Calu3 (cell line): ENCODE measurements around the gene CASP12. TPM values are rescaled to one million over a fixed set of nuclear protein-coding genes. Genes with fewer than 3 reads are reported as not detected.

Source experiments
- BruUV-seq: library from RNA; stranded (reverse); fragments of 400-500 nt; replicated peaks from 2 replicates; lab custom pipeline; 2021; lab: Mats Ljungman, UMichigan
- CTCF ChIA-PET: fragments of 300-600 bp; sonication (Branson Sonifier 250); formaldehyde crosslinking; loops from one replicate; lab custom pipeline; 2022; ENCODE audit warnings: antibody characterized with exemption; lab: Charles Lee
- DNase-seq: peaks from one replicate; pipeline ENCODE4 v3.0.0; 2022
- H3K27ac Mint-ChIP-seq: one replicate; pipeline ENCODE4 v1.8.0; 2022; ENCODE audit warnings: mixed read lengths; ENCODE audit not compliant: unreplicated experiment
- H3K27me3 Mint-ChIP-seq: one replicate; pipeline ENCODE4 v1.8.0; 2022; ENCODE audit warnings: mixed read lengths; ENCODE audit not compliant: unreplicated experiment
- H3K36me3 Mint-ChIP-seq: one replicate; pipeline ENCODE4 v1.8.0; 2022; ENCODE audit warnings: mild to moderate bottlenecking, moderate library complexity, mixed read lengths; ENCODE audit not compliant: insufficient read depth, unreplicated experiment
- H3K4me1 Mint-ChIP-seq: one replicate; pipeline ENCODE4 v1.8.0; 2022; ENCODE audit warnings: mild to moderate bottlenecking, low read depth, mixed read lengths; ENCODE audit not compliant: unreplicated experiment
- H3K4me3 Mint-ChIP-seq: one replicate; pipeline ENCODE4 v1.8.0; 2022; ENCODE audit warnings: mild to moderate bottlenecking, low read depth, moderate library complexity, mixed read lengths; ENCODE audit not compliant: unreplicated experiment
- H3K9me3 Mint-ChIP-seq: one replicate; pipeline ENCODE4 v1.8.0; 2022; ENCODE audit warnings: low read depth, mixed read lengths; ENCODE audit not compliant: unreplicated experiment
- intact Hi-C: fragments of 100-400 bp; cut with micrococcal nuclease; formaldehyde crosslinking; loops from one replicate; pipeline ENCODE4 v1.10.0; 2022; ENCODE audit not compliant: unreplicated experiment
- total RNA-seq: library from RNA; stranded (reverse); gene quantifications from 2 replicates; pipeline ENCODE4 v1.2.3, GENCODE V29; 2022
- TF ChIP-seq, protein P1 (sequence below): fragments of 200-600 bp; IDR thresholded peaks from one replicate; pipeline ENCODE4 v1.8.0; 2022; ENCODE audit warnings: antibody characterized with exemption; ENCODE audit not compliant: unreplicated experiment

The CASP12 gene
- total RNA-seq, 1 experiment from 2014 or later = not detected

DNA sequence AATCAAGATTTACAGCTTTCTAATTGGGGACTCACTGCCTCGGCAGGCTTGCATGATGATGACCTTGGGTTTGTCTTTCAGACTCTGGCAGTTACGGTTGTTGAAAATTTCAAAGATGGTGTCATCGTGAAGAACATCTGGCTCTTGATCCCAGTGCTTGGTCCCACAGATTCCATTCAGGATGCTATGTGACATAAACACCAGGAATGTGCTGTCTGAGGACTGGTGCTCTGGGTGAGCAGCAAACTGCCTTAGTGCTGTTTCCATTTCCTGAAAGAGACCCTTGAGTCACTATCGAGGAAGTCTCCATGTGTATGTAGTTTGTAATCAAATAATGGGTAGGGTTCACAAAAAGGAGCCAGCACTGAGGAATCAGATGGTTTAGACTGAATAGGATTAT lies 7.1 kb downstream of the CASP12 start:
- intact Hi-C loops = no loop called here
- Mint-ChIP-seq H3K4me1 (no peaks in the 10 kb centered on the region), H3K27me3 (no peaks in the 10 kb centered on the region), H3K27ac (no peak overlapping the region), H3K4me3 (no peak overlapping the region), H3K36me3 (no peaks in the 10 kb centered on the region), H3K9me3 (no peaks in the 10 kb centered on the region)
- no peak for DNase-seq
- CTCF ChIA-PET = no interaction called here
- BruUV-seq = no TSS peak
- TF ChIP-seq, protein P1, sequence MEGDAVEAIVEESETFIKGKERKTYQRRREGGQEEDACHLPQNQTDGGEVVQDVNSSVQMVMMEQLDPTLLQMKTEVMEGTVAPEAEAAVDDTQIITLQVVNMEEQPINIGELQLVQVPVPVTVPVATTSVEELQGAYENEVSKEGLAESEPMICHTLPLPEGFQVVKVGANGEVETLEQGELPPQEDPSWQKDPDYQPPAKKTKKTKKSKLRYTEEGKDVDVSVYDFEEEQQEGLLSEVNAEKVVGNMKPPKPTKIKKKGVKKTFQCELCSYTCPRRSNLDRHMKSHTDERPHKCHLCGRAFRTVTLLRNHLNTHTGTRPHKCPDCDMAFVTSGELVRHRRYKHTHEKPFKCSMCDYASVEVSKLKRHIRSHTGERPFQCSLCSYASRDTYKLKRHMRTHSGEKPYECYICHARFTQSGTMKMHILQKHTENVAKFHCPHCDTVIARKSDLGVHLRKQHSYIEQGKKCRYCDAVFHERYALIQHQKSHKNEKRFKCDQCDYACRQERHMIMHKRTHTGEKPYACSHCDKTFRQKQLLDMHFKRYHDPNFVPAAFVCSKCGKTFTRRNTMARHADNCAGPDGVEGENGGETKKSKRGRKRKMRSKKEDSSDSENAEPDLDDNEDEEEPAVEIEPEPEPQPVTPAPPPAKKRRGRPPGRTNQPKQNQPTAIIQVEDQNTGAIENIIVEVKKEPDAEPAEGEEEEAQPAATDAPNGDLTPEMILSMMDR = no peak

DNA sequence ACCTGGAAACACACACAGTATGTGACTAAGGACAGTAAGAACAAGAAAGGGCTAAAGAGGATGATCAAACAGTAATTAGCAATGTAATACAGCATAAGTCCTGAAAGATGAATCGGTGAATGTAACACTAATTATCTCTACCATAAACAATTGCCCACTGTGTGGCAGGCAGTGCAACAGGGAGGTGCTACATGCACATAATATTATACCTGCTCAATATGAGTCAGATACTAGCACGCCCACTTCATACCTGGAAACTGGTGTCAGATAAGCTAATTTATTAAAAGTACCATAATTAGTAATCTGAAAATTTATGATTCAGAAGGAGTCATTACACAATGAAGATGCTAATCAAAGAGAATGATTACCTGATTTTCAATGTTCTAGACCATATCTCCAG lies 14.9 kb downstream of the CASP12 start:
- BruUV-seq = no TSS peak
- H3K27ac Mint-ChIP-seq = no peak overlapping the region
- H3K36me3 Mint-ChIP-seq = no peaks in the 10 kb centered on the region
- H3K4me3 Mint-ChIP-seq = no peak overlapping the region
- intact Hi-C loops = no loop called here
- DNase-seq = no peak
- no peaks in the 10 kb centered on the region for H3K4me1 Mint-ChIP-seq
- no peaks in the 10 kb centered on the region for H3K9me3 Mint-ChIP-seq
- H3K27me3 Mint-ChIP-seq = no peaks in the 10 kb centered on the region
- TF ChIP-seq, protein P1 = no peak
- CTCF ChIA-PET = no interaction called here

DNA sequence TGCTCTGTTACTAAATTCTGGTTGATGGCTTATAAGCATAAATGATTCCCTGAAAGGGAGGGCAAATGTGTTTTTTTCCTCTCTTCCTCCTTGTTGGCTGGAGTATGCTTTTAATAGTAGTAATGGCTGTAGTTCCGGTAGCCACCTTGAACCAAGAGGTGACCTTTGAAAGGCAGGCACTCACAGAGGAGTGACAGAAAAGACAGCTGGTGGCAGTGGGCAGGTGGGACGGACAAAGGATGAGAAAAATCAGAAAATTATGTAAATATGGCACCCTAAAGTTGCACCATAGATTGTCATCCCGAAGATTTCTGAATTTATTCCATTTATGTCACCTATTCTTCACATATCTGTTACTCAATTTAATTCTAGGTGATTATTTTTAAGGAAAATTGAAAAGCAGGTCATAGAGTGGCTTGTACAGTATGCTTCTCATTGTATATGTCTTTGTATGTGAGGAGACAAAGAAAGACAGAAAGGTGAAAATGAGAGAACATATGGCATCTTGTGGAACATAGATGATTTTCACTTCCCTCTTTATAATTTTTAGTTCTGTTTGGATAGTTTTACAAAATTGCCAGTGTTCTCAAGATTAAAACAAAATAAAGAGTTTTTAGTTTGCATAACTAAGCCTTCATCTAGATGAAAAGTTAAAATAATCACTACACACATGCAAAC lies 17.0 kb downstream of the CASP12 start:
- CTCF ChIA-PET = no interaction called here
- H3K27ac Mint-ChIP-seq = no peak overlapping the region
- no TSS peak for BruUV-seq

DNA sequence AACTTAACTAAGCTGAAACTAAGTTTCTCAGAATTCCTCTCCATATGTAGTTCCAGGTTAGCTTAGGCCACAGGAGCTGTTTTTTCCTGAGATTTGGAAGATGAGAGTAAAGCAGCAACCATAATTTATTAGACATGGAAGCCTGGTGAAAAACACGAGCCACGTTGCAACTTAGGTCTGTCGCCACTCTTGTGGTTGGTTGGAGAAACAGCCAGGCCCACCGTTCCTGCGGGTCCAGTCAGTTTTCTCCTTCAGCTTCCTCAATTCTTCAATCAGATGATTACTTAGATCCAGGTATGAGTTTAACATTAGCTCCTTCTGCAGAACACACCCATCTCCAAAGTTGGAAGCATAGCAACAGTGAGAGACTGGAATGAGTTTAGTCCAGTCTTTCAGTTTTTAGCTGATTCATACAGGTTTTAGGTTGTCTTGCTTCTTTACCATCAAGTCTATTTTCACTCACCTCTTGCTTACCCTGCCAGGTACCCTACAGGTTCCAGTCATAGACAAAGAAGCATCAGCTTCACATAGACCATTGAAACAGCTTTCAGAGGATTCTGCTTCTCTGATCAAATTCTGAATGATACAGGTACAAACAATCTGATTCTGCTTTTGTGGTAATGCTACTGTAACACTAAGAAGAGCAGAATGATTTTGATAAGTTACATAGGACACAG lies 18.6 kb downstream of the CASP12 start:
- intact Hi-C loops = no loop called here
- Mint-ChIP-seq H3K9me3 (no peaks in the 10 kb centered on the region), H3K27me3 (no peaks in the 10 kb centered on the region), H3K27ac (no peak overlapping the region), H3K4me3 (no peak overlapping the region), H3K36me3 (no peaks in the 10 kb centered on the region), H3K4me1 (no peaks in the 10 kb centered on the region)
- no TSS peak for BruUV-seq
- CTCF ChIA-PET = no interaction called here
- no peak for DNase-seq
- TF ChIP-seq, protein P1 = no peak

More for the DNA sequence above, 17.0 kb downstream of the CASP12 start:
- Mint-ChIP-seq H3K36me3 (no peaks in the 10 kb centered on the region), H3K27me3 (no peaks in the 10 kb centered on the region), H3K4me1 (no peaks in the 10 kb centered on the region), H3K9me3 (no peaks in the 10 kb centered on the region), H3K4me3 (no peak overlapping the region)
- TF ChIP-seq, protein P1 = no peak
- no peak for DNase-seq
- intact Hi-C loops = no loop called here
